Measurements from ENCODE around the gene GPR137B.

GPR137B gene

GRCh38 chr1:236117710-236118109 lies 24.6 kb upstream of the GPR137B start:
- DNase-seq (ENCODE audit: low read depth) = no peak
- no peak for TF ChIP-seq CTCF (IDR thresholded peaks at IDR 0.05; ENCODE audit: low read depth, low read length, missing control alignments)

GRCh38 chr1:236119943-236120484 lies 22.3 kb upstream of the GPR137B start:
- TF ChIP-seq CTCF (IDR thresholded peaks at IDR 0.05; ENCODE audit: low read depth, low read length, missing control alignments) = no peak
- DNase-seq (ENCODE audit: low read depth) = no peak
- no peak overlapping the region for H3K4me3 ChIP-seq (ENCODE audit: low read depth, low read length)

More at GRCh38 chr1:236117710-236118109, 24.6 kb upstream of the GPR137B start:
- no peak overlapping the region for H3K4me3 ChIP-seq (ENCODE audit: low read depth, low read length)

GRCh38 chr1:236120721-236121153 lies 21.6 kb upstream of the GPR137B start:
- DNase-seq (ENCODE audit: low read depth) = no peak
- H3K4me3 ChIP-seq (ENCODE audit: low read depth, low read length) = no peak overlapping the region; the same call in 1 of the 2 replicates
- TF ChIP-seq CTCF (IDR thresholded peaks at IDR 0.05; ENCODE audit: low read depth, low read length, missing control alignments) = no peak

GRCh38 chr1:236122176-236122575 lies 20.2 kb upstream of the GPR137B start:
- no peak overlapping the region for H3K4me3 ChIP-seq (ENCODE audit: low read depth, low read length)
- no peak for DNase-seq (ENCODE audit: low read depth)
- no peak for TF ChIP-seq CTCF (IDR thresholded peaks at IDR 0.05; ENCODE audit: low read depth, low read length, missing control alignments)

GRCh38 chr1:236123563-236123962 lies 18.8 kb upstream of the GPR137B start:
- no peak overlapping the region for H3K4me3 ChIP-seq (ENCODE audit: low read depth, low read length)
- TF ChIP-seq CTCF (IDR thresholded peaks at IDR 0.05; ENCODE audit: low read depth, low read length, missing control alignments) = no peak
- no peak for DNase-seq (ENCODE audit: low read depth)

- DNase-seq (ENCODE audit: low read depth) = no peak
- TF ChIP-seq CTCF (IDR thresholded peaks at IDR 0.05; ENCODE audit: low read depth, low read length, missing control alignments) = peak; percentile 46
- no peak overlapping the region for H3K4me3 ChIP-seq (ENCODE audit: low read depth, low read length)
These were observed 17.4 kb upstream of the GPR137B start for GRCh38 chr1:236124965-236125364.

- TF ChIP-seq CTCF (IDR thresholded peaks at IDR 0.05; ENCODE audit: low read depth, low read length, missing control alignments) = no peak
- no peak for DNase-seq (ENCODE audit: low read depth)
- no peak overlapping the region for H3K4me3 ChIP-seq (ENCODE audit: low read depth, low read length)
These were observed 15.3 kb upstream of the GPR137B start for GRCh38 chr1:236127045-236127444.
